Rectal smooth muscle tissue (tissue), 1 donor: ENCODE results near the gene TFF2.

Experiments
- H3K27ac ChIP-seq: one replicate; pipeline ENCODE4 v1.7.0; 2013; ENCODE audit warnings: low read depth, low read length, inconsistent platforms
- H3K27me3 ChIP-seq: one replicate; pipeline ENCODE4 v1.7.0; 2013; ENCODE audit warnings: low read length; ENCODE audit not compliant: control insufficient read depth, insufficient read depth
- H3K36me3 ChIP-seq: one replicate; pipeline ENCODE4 v1.7.0; 2013; ENCODE audit warnings: low read length; ENCODE audit not compliant: control insufficient read depth, insufficient read depth
- H3K4me1 ChIP-seq: one replicate; pipeline ENCODE4 v1.7.0; 2013; ENCODE audit warnings: low read length; ENCODE audit not compliant: control insufficient read depth, insufficient read depth
- H3K4me3 ChIP-seq: one replicate; pipeline ENCODE4 v1.7.0; 2013; ENCODE audit warnings: low read length
- H3K9ac ChIP-seq: one replicate; pipeline ENCODE4 v1.7.0; 2013; ENCODE audit warnings: low read length

The TFF2 gene

GRCh38 chr21:42370894-42371654 is 20.3 kb upstream of the TFF2 start:
- Histone ChIP-seq H3K9ac (no peak overlapping the region), H3K27me3 (peaks cover 4% of the 10 kb centered on the region), H3K36me3 (no peaks in the 10 kb centered on the region), H3K4me3 (no peak overlapping the region), H3K4me1 (no peaks in the 10 kb centered on the region), H3K27ac (no peak overlapping the region)

GRCh38 chr21:42369821-42370220 is 19.0 kb upstream of the TFF2 start:
- Histone ChIP-seq H3K27me3 (no peaks in the 10 kb centered on the region), H3K36me3 (no peaks in the 10 kb centered on the region), H3K4me1 (no peaks in the 10 kb centered on the region)

GRCh38 chr21:42367367-42368165 is 16.8 kb upstream of the TFF2 start:
- no peak overlapping the region for H3K4me3 ChIP-seq
- no peak overlapping the region for H3K9ac ChIP-seq
- no peaks in the 10 kb centered on the region for H3K4me1 ChIP-seq
- no peaks in the 10 kb centered on the region for H3K36me3 ChIP-seq
- H3K27me3 ChIP-seq, result no peaks in the 10 kb centered on the region
- no peak overlapping the region for H3K27ac ChIP-seq

More at GRCh38 chr21:42369821-42370220, 19.0 kb upstream of the TFF2 start:
- H3K9ac ChIP-seq, result no peak overlapping the region
- H3K27ac ChIP-seq, result no peak overlapping the region
- H3K4me3 ChIP-seq, result no peak overlapping the region

- Histone ChIP-seq H3K27ac (no peak within 1 kb of the TSS), H3K36me3 (no peaks in the 10 kb centered on the region), H3K4me1 (no peaks in the 10 kb centered on the region), H3K27me3 (no peaks in the 10 kb centered on the region), H3K4me3 (no peak within 1 kb of the TSS), H3K9ac (no peak within 1 kb of the TSS)
Observed at GRCh38 chr21:42366292-42367010, 15.7 kb upstream of the TFF2 start, which contains the start of gene TFF1. Gene TFF1 (minus strand): TSS chr21:42366535. CDS start chr21:42366495, 40 bp downstream.

GRCh38 chr21:42365770-42366169 is 15.0 kb upstream of the TFF2 start:
- Histone ChIP-seq H3K4me1 (no peaks in the 10 kb centered on the region), H3K27me3 (no peaks in the 10 kb centered on the region), H3K27ac (no peak overlapping the region), H3K4me3 (no peak overlapping the region), H3K9ac (no peak overlapping the region), H3K36me3 (no peaks in the 10 kb centered on the region)

GRCh38 chr21:42364304-42364865 is 13.6 kb upstream of the TFF2 start:
- Histone ChIP-seq H3K4me1 (no peaks in the 10 kb centered on the region), H3K4me3 (no peak overlapping the region), H3K27me3 (no peaks in the 10 kb centered on the region), H3K27ac (no peak overlapping the region), H3K36me3 (no peaks in the 10 kb centered on the region), H3K9ac (no peak overlapping the region)

GRCh38 chr21:42363312-42363711 is 12.5 kb upstream of the TFF2 start:
- H3K4me3 ChIP-seq, result no peak overlapping the region
- H3K36me3 ChIP-seq, result no peaks in the 10 kb centered on the region
- no peak overlapping the region for H3K27ac ChIP-seq
- no peaks in the 10 kb centered on the region for H3K4me1 ChIP-seq
- H3K27me3 ChIP-seq, result peaks cover under 1% of the 10 kb centered on the region
- no peak overlapping the region for H3K9ac ChIP-seq

- H3K27me3 ChIP-seq, result peaks cover 3% of the 10 kb centered on the region
- H3K4me1 ChIP-seq, result no peaks in the 10 kb centered on the region
- H3K27ac ChIP-seq, result no peak overlapping the region
- no peaks in the 10 kb centered on the region for H3K36me3 ChIP-seq
- no peak overlapping the region for H3K9ac ChIP-seq
- H3K4me3 ChIP-seq, result no peak overlapping the region
Observed at GRCh38 chr21:42362700-42363099, 11.9 kb upstream of the TFF2 start.

- peaks cover 3% of the 10 kb centered on the region for H3K27me3 ChIP-seq
- no peak overlapping the region for H3K4me3 ChIP-seq
- no peak overlapping the region for H3K27ac ChIP-seq
- no peak overlapping the region for H3K9ac ChIP-seq
- H3K4me1 ChIP-seq, result no peaks in the 10 kb centered on the region
- H3K36me3 ChIP-seq, result no peaks in the 10 kb centered on the region
Observed at GRCh38 chr21:42362198-42362597, 11.4 kb upstream of the TFF2 start.

GRCh38 chr21:42361286-42361685 is 10.5 kb upstream of the TFF2 start:
- no peaks in the 10 kb centered on the region for H3K36me3 ChIP-seq
- no peak overlapping the region for H3K4me3 ChIP-seq
- no peak overlapping the region for H3K9ac ChIP-seq
- H3K27me3 ChIP-seq, result peaks cover 3% of the 10 kb centered on the region
- no peaks in the 10 kb centered on the region for H3K4me1 ChIP-seq
- H3K27ac ChIP-seq, result no peak overlapping the region

GRCh38 chr21:42360317-42360716 is 9.5 kb upstream of the TFF2 start:
- no peaks in the 10 kb centered on the region for H3K4me1 ChIP-seq
- no peaks in the 10 kb centered on the region for H3K36me3 ChIP-seq
- no peak overlapping the region for H3K27ac ChIP-seq
- H3K4me3 ChIP-seq, result no peak overlapping the region
- H3K27me3 ChIP-seq, result peaks cover 3% of the 10 kb centered on the region
- H3K9ac ChIP-seq, result no peak overlapping the region

- peaks cover 3% of the 10 kb centered on the region for H3K27me3 ChIP-seq
- H3K9ac ChIP-seq, result no peak overlapping the region
- no peaks in the 10 kb centered on the region for H3K4me1 ChIP-seq
- H3K36me3 ChIP-seq, result no peaks in the 10 kb centered on the region
- no peak overlapping the region for H3K27ac ChIP-seq
- H3K4me3 ChIP-seq, result no peak overlapping the region
Observed at GRCh38 chr21:42358937-42359336, 8.1 kb upstream of the TFF2 start.
